GM06990 (cell line): ENCODE measurements around the gene CD101.
A peak's percentile ranks its signal among the peaks of the same experiment; 100 is the strongest.

ENCODE experiments used
- DNase-seq: peaks from one replicate; pipeline ENCODE4 v3.0.0-alpha.2; 2011; ENCODE audit not compliant: insufficient read length; ENCODE audit errors: extremely low read depth
- H3K27me3 ChIP-seq: replicated peaks from 2 replicates; pipeline ENCODE4 v1.6.0; 2011; ENCODE audit warnings: low read length; ENCODE audit not compliant: control insufficient read depth, insufficient read depth
- H3K36me3 ChIP-seq: 2 replicates; pipeline ENCODE4 v1.5.1; 2011; ENCODE audit warnings: low read length; ENCODE audit not compliant: control insufficient read depth, insufficient read depth
- H3K4me3 ChIP-seq: replicated peaks from 2 replicates; pipeline ENCODE4 v1.5.1; 2011; ENCODE audit warnings: low read depth, mild to moderate bottlenecking, control low read depth, low read length
- CTCF ChIP-seq: IDR thresholded peaks from 2 replicates; pipeline ENCODE4 v1.5.1; 2011; ENCODE audit warnings: low read length, control low read depth, mild to moderate bottlenecking, inconsistent platforms; ENCODE audit not compliant: insufficient read depth, poor library complexity, severe bottlenecking

The CD101 gene

GRCh38 chr1:117001254-117001927, at the start of gene CD101:
Gene CD101, plus strand, starts transcription at chr1:117001760. Its CDS starts 58 bp downstream, at chr1:117001818.
- Histone ChIP-seq H3K27me3 (no peaks in the 10 kb centered on the region), H3K36me3 (no peaks in the 10 kb centered on the region), H3K4me3 (peak within 1 kb of the TSS; percentile 22; the same call in 1 of the 2 replicates)
- DNase-seq, result peak; percentile 69
- no peak for TF ChIP-seq CTCF

GRCh38 chr1:116952738-116953275, 48.8 kb upstream of the CD101 start:
- Histone ChIP-seq H3K36me3 (no peaks in the 10 kb centered on the region), H3K4me3 (no peak overlapping the region), H3K27me3 (no peaks in the 10 kb centered on the region)
- DNase-seq, result no peak
- TF ChIP-seq CTCF, result no peak

- H3K27me3 ChIP-seq, result no peaks in the 10 kb centered on the region
- TF ChIP-seq CTCF, result no peak
- no peaks in the 10 kb centered on the region for H3K36me3 ChIP-seq
- DNase-seq, result no peak
- H3K4me3 ChIP-seq, result no peak overlapping the region
Observed at GRCh38 chr1:116954440-116954839, 47.1 kb upstream of the CD101 start.

GRCh38 chr1:116956378-116956777, 45.2 kb upstream of the CD101 start:
- TF ChIP-seq CTCF, result no peak
- Histone ChIP-seq H3K36me3 (no peaks in the 10 kb centered on the region), H3K4me3 (no peak overlapping the region), H3K27me3 (no peaks in the 10 kb centered on the region)
- DNase-seq, result no peak

- no peaks in the 10 kb centered on the region for H3K36me3 ChIP-seq
- no peaks in the 10 kb centered on the region for H3K27me3 ChIP-seq
- H3K4me3 ChIP-seq, result no peak overlapping the region
- no peak for DNase-seq
- no peak for TF ChIP-seq CTCF
Observed at GRCh38 chr1:116957646-116958045, 43.9 kb upstream of the CD101 start.

GRCh38 chr1:116958110-116958509, 43.5 kb upstream of the CD101 start:
- Histone ChIP-seq H3K4me3 (no peak overlapping the region), H3K27me3 (no peaks in the 10 kb centered on the region), H3K36me3 (no peaks in the 10 kb centered on the region)
- TF ChIP-seq CTCF, result no peak
- no peak for DNase-seq
